CD1c-positive myeloid dendritic cell (primary cell): ENCODE data around the gene ASB1.

ENCODE experiments used
- DNase-seq: peaks from one replicate; pipeline ENCODE4 v3.0.0-alpha.2; 2016; ENCODE audit errors: extremely low spot score

Gene ASB1

GRCh38 chr2:238426568-238427434 is at the start of gene ASB1:
Gene ASB1, plus strand, starts transcription at chr2:238426927. Its CDS starts 144 bp downstream, at chr2:238427071.
- DNase-seq = peak; percentile 81

GRCh38 chr2:238378230-238379095 is 48.3 kb upstream of the ASB1 start:
- DNase-seq = no peak

GRCh38 chr2:238379096-238379810 is 47.5 kb upstream of the ASB1 start:
- DNase-seq = peak; percentile 57

- DNase-seq = no peak
These were observed 46.4 kb upstream of the ASB1 start for GRCh38 chr2:238380336-238380735.

- DNase-seq = no peak
These were observed 45.9 kb upstream of the ASB1 start for GRCh38 chr2:238380785-238381184.

- peak; percentile 60 for DNase-seq
These were observed 45.2 kb upstream of the ASB1 start for GRCh38 chr2:238381341-238382115.

GRCh38 chr2:238382381-238382781 is 44.3 kb upstream of the ASB1 start:
- peak; percentile 46 for DNase-seq

GRCh38 chr2:238383135-238383534 is 43.6 kb upstream of the ASB1 start:
- no peak for DNase-seq

- DNase-seq = peak; percentile 28
These were observed 42.9 kb upstream of the ASB1 start for GRCh38 chr2:238383743-238384380.

- peak; percentile 54 for DNase-seq
These were observed 39.4 kb upstream of the ASB1 start for GRCh38 chr2:238387332-238387731.

- DNase-seq = no peak
These were observed 37.9 kb upstream of the ASB1 start for GRCh38 chr2:238388794-238389193.

GRCh38 chr2:238389988-238390589 is 36.6 kb upstream of the ASB1 start:
- no peak for DNase-seq

- no peak for DNase-seq
These were observed 35.6 kb upstream of the ASB1 start for GRCh38 chr2:238391042-238391689.

GRCh38 chr2:238396663-238397062 is 30.1 kb upstream of the ASB1 start:
- no peak for DNase-seq

- no peak for DNase-seq
These were observed 29.4 kb upstream of the ASB1 start for GRCh38 chr2:238397356-238397755.

GRCh38 chr2:238398577-238398976 is 28.1 kb upstream of the ASB1 start:
- no peak for DNase-seq

GRCh38 chr2:238399094-238399493 is 27.6 kb upstream of the ASB1 start:
- no peak for DNase-seq

GRCh38 chr2:238401551-238401950 is 25.2 kb upstream of the ASB1 start:
- no peak for DNase-seq

- no peak for DNase-seq
These were observed 22.9 kb upstream of the ASB1 start for GRCh38 chr2:238403632-238404405.
